Lung microvascular endothelial cell (primary cell): Measurements from ENCODE around the gene PDE5A. TPM values are rescaled to one million over a fixed set of nuclear protein-coding genes. Genes with fewer than 3 reads are reported as not detected.
"Not testable (repeated sequence)": the region's sequence is repeated elsewhere in the genome, so short reads cannot be mapped to it uniquely, and the experiment has no call there.

ENCODE experiments used
- DNase-seq, 2 donors: peaks; one replicate each; pipeline versions ENCODE4 v3.0.0 to v3.0.0-alpha.2; 2010; ENCODE audit warnings: low read depth in 2 of 2
- total RNA-seq: library from RNA; depleted of rRNA; stranded (reverse); fragments of >200 nt; gene quantifications from 2 replicates; pipeline ENCODE4 v1.2.1, GENCODE V29; 2014

The PDE5A gene
- total RNA-seq, 1 donor from 2014 or later: 2.6 TPM

- no peak for DNase-seq
Observed at GRCh38 chr4:119477412-119478053, 151.1 kb downstream of the PDE5A start.

- no peak for DNase-seq
Observed at GRCh38 chr4:119471259-119471658, 157.3 kb downstream of the PDE5A start.

GRCh38 chr4:119470737-119471063, 157.9 kb downstream of the PDE5A start:
- DNase-seq: not testable (repeated sequence)

- DNase-seq: peak in 1 of 2 donors; percentile 59
Observed at GRCh38 chr4:119470021-119470736, 158.4 kb downstream of the PDE5A start.

- not testable (repeated sequence) for DNase-seq
Observed at GRCh38 chr4:119469039-119469438, 159.6 kb downstream of the PDE5A start.

GRCh38 chr4:119462733-119463132, 165.9 kb downstream of the PDE5A start:
- peak; percentile 23 to 55 for DNase-seq

GRCh38 chr4:119455734-119456133, 172.9 kb downstream of the PDE5A start:
- peak; percentile 10 to 16 for DNase-seq

- peak; percentile 99 for DNase-seq
Observed at GRCh38 chr4:119454491-119455270, 173.9 kb downstream of the PDE5A start.

GRCh38 chr4:119454151-119454490, 174.5 kb downstream of the PDE5A start:
- DNase-seq: not testable (repeated sequence)

GRCh38 chr4:119453286-119453685, 175.3 kb downstream of the PDE5A start:
- not testable (repeated sequence) for DNase-seq

- not testable (repeated sequence) for DNase-seq
Observed at GRCh38 chr4:119449851-119450250, 178.8 kb downstream of the PDE5A start.
